ENCODE data around the gene CCNQ.

DNA sequence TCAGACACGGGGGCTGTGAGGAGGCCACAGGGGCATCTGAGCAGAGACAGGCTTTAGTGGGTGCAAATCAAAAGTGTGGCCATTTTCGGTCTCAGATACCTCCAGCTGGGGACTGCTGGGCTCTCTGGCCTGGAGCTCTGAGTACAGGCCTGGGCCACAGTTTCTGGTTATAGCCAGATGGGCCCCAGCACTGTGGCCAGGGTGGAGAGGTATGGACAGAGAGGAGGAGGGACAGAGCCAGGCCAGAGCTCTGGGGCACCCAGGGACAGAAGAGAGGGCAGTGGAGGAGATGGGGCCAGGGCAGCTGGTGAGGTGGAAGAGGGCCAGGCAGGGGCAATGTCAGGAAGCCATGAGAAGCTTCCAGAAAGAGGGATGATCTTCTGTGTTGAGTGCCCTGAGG, 20.1 kb downstream of the CCNQ start:
- TF ChIP-seq CTCF (conservative IDR thresholded peaks at IDR 0.05; ENCODE audit: low read length), result no peak
- no peak for TF ChIP-seq EZH2phosphoT487 (IDR thresholded peaks at IDR 0.05; ENCODE audit: borderline replicate concordance)
